Heart left ventricle (tissue), 13 donors: Measurements from ENCODE around the gene FASN.

Experiments
- CTCF ChIP-seq, 12 donors: fragments of 200-600 bp; sonication (generic) in 4 of 12; IDR thresholded peaks; one replicate each; pipeline versions ENCODE4 v1.5.0 to v1.8.0; 2018 to 2022; ENCODE audit warnings: antibody characterized with exemption in 12 of 12, mild to moderate bottlenecking in 5 of 12
- POLR2A ChIP-seq, 2 donors: fragments of 450-650 bp; IDR thresholded peaks; one replicate each; pipeline ENCODE4 v1.6.1; 2017; ENCODE audit warnings: antibody characterized with exemption in 2 of 2, mild to moderate bottlenecking in 2 of 2, moderate library complexity in 2 of 2
- donor health status: ischemic (EF 13 %, LVEDD 7.1; RV severe dilation, severe dysfunction).
- donor health status: DM: no; HTN: yes; CAD: no.
- donor health status: DM: no; HTN: no; CAD: no.
- donor health status: ischemic (EF 25% LVEDD 6.9; RV normal size, moderate dysfunction).
- donor health status: ischemic (EF 25% LVEDD 5.7; RV mildly dilated, moderate dysfunction).
- donor health status: ischemic (EF 35%, LVEDD 5.7; RV mildly dilated, moderate dysfunction).
- donor health status: nonischemic (EF 11% LVEDD 7.7; RV severe dilation, severe dysfunction).
- donor health status: DM: yes; HTN: yes; CAD: no.
- donor health status: PGD.
- donor health status: ischemic (EF 29% LVEDD 5.4; RV normal size, mild dysfunction).
- donor health status: nonischemic (EF 23%, LVEDD 6.1; RV moderate dilation, normal function).

GRCh38 chr17:82114872-82115271, 16.8 kb upstream of the FASN start:
- TF ChIP-seq CTCF (IDR thresholded peaks at IDR 0.05) (no peak), POLR2A (IDR thresholded peaks at IDR 0.05) (no peak)
